DOHH2 (cell line): ENCODE data around the gene TAF1C.

Experiments used
- H3F3A ChIP-seq: fragments of 200-600 bp; sonication (generic), shearing (Covaris generic); 2 replicates; pipeline ENCODE4 v1.6.0; 2016; ENCODE audit warnings: antibody characterized with exemption, mild to moderate bottlenecking; ENCODE audit not compliant: control insufficient read depth, insufficient read depth
- H3K27ac ChIP-seq: fragments of 200-600 bp; sonication (generic); 2 replicates; pipeline ENCODE4 v1.5.1; 2014; ENCODE audit warnings: low read depth, mild to moderate bottlenecking, low read length, moderate library complexity
- H3K27me3 ChIP-seq: fragments of 200-600 bp; sonication (generic); 2 replicates; pipeline ENCODE4 v1.6.1; 2014; ENCODE audit warnings: mild to moderate bottlenecking, low read length, mixed read lengths; ENCODE audit not compliant: control insufficient read depth
- H3K36me3 ChIP-seq: fragments of 200-600 bp; sonication (generic); 2 replicates; pipeline ENCODE4 v1.6.1; 2014; ENCODE audit warnings: mild to moderate bottlenecking, low read length, moderate library complexity, mixed read lengths; ENCODE audit not compliant: control insufficient read depth
- H3K4me1 ChIP-seq: fragments of 200-600 bp; sonication (generic); 2 replicates; pipeline ENCODE4 v1.6.1; 2014; ENCODE audit warnings: mild to moderate bottlenecking, low read length, mixed read lengths; ENCODE audit not compliant: control insufficient read depth
- H3K4me2 ChIP-seq: fragments of 200-600 bp; sonication (generic); 2 replicates; pipeline ENCODE4 v1.6.0; 2014; ENCODE audit warnings: mild to moderate bottlenecking, low read length, moderate library complexity
- H3K4me3 ChIP-seq: fragments of 200-600 bp; sonication (generic); 2 replicates; pipeline ENCODE4 v1.5.1; 2014; ENCODE audit warnings: mild to moderate bottlenecking, low read length, mixed read lengths
- H3K79me2 ChIP-seq: fragments of 200-600 bp; sonication (generic); 2 replicates; pipeline ENCODE4 v1.6.1; 2014; ENCODE audit warnings: mild to moderate bottlenecking, low read length, mixed read lengths; ENCODE audit not compliant: control insufficient read depth
- H3K9me2 ChIP-seq: fragments of 200-600 bp; sonication (generic); replicated peaks from 2 replicates; pipeline ENCODE4 v1.6.1; 2014; ENCODE audit warnings: mild to moderate bottlenecking, low read length, mixed read lengths; ENCODE audit not compliant: control insufficient read depth
- H3K9me3 ChIP-seq: fragments of 200-600 bp; sonication (generic); 2 replicates; pipeline ENCODE4 v1.6.1; 2014; ENCODE audit warnings: antibody characterized with exemption, low read length, mixed read lengths; ENCODE audit not compliant: control insufficient read depth, insufficient read depth
- H4K20me1 ChIP-seq: fragments of 200-600 bp; sonication (generic); 2 replicates; pipeline ENCODE4 v1.6.0; 2014; ENCODE audit warnings: low read depth, mild to moderate bottlenecking, antibody characterized with exemption, low read length, moderate library complexity; ENCODE audit not compliant: control insufficient read depth, insufficient read depth
- EZH2phosphoT487 ChIP-seq: fragments of 200-600 bp; sonication (generic); IDR thresholded peaks from 2 replicates; pipeline ENCODE4 v1.6.1; 2017; ENCODE audit warnings: borderline replicate concordance, mild to moderate bottlenecking, antibody characterized with exemption, low read length, moderate library complexity, mixed read lengths
- TF ChIP-seq, protein P1 (sequence below): fragments of 200-600 bp; sonication (generic); IDR thresholded peaks from one replicate; pipeline ENCODE4 v1.5.1; 2014; ENCODE audit warnings: antibody characterized with exemption, mild to moderate bottlenecking, low read depth, low read length; ENCODE audit not compliant: poor library complexity, severe bottlenecking

TAF1C gene

DNA sequence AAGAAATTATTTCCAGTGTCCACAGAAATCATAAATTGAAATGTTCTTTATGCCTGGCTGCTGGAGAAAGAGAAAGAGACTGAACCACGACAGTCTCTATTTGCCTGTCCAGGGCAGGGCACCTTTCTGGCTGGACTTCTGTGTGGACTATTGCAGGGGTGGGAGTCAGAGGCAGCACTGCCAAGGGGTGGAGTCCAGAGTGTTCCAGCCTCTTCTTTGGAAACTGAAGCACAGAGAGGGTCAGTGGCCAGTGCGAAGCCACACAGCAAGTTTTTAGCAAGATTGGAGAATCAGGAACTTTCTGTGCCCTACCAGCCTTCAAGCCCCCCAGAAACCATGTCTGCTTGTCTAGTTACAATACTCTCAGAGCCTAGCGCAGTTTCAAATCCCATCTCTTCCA lies 37.7 kb upstream of the TAF1C start:
- Histone ChIP-seq H3K4me3 (no peak overlapping the region), H3K27ac (no peak overlapping the region), H3K4me2 (no peak overlapping the region)

GRCh38 chr16:84223456-84223855 lies 36.6 kb upstream of the TAF1C start:
- Histone ChIP-seq H3K4me3 (no peak overlapping the region), H3K27ac (no peak overlapping the region), H3K4me2 (no peak overlapping the region), H3K9me2 (no peaks in the 10 kb centered on the region), H3K27me3 (no peaks in the 10 kb centered on the region), H4K20me1 (no peaks in the 10 kb centered on the region), H3K9me3 (no peaks in the 10 kb centered on the region), H3K79me2 (no peaks in the 10 kb centered on the region), H3K4me1 (no peaks in the 10 kb centered on the region), H3K36me3 (no peaks in the 10 kb centered on the region), H3F3A (no peaks in the 10 kb centered on the region)
- TF ChIP-seq, protein P1, sequence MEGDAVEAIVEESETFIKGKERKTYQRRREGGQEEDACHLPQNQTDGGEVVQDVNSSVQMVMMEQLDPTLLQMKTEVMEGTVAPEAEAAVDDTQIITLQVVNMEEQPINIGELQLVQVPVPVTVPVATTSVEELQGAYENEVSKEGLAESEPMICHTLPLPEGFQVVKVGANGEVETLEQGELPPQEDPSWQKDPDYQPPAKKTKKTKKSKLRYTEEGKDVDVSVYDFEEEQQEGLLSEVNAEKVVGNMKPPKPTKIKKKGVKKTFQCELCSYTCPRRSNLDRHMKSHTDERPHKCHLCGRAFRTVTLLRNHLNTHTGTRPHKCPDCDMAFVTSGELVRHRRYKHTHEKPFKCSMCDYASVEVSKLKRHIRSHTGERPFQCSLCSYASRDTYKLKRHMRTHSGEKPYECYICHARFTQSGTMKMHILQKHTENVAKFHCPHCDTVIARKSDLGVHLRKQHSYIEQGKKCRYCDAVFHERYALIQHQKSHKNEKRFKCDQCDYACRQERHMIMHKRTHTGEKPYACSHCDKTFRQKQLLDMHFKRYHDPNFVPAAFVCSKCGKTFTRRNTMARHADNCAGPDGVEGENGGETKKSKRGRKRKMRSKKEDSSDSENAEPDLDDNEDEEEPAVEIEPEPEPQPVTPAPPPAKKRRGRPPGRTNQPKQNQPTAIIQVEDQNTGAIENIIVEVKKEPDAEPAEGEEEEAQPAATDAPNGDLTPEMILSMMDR: no peak

More for the DNA sequence above, 37.7 kb upstream of the TAF1C start:
- H3K9me2 ChIP-seq: no peaks in the 10 kb centered on the region
- H3K9me3 ChIP-seq: no peaks in the 10 kb centered on the region
- no peaks in the 10 kb centered on the region for H4K20me1 ChIP-seq
- no peak for TF ChIP-seq EZH2phosphoT487
- TF ChIP-seq, protein P1: no peak
- no peaks in the 10 kb centered on the region for H3K36me3 ChIP-seq
- no peaks in the 10 kb centered on the region for H3K4me1 ChIP-seq
- H3K79me2 ChIP-seq: no peaks in the 10 kb centered on the region
- no peaks in the 10 kb centered on the region for H3K27me3 ChIP-seq
- no peaks in the 10 kb centered on the region for H3F3A ChIP-seq

DNA sequence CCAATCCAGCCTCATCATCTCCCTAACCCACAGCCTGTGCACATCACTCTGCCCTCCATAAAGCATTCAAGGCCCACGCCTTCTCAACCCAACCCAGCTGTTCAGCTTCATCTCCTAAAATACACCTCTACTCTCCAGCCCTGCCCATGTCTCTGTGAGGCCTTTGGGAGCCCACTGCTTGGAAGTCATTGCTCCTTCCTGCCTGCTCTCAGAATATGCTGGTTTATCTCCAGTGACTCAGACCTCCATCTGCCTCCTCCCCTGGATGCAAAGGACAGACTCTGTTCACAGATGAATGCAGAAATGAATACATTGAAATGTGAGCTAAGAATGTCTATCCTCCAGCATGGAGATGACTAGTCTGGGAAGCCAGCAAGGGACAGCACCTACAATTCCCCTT lies 34.0 kb upstream of the TAF1C start:
- Histone ChIP-seq H3K9me3 (no peaks in the 10 kb centered on the region), H3K4me3 (no peak overlapping the region), H4K20me1 (no peaks in the 10 kb centered on the region), H3K79me2 (no peaks in the 10 kb centered on the region), H3F3A (no peaks in the 10 kb centered on the region), H3K4me1 (no peaks in the 10 kb centered on the region), H3K27me3 (no peaks in the 10 kb centered on the region), H3K36me3 (no peaks in the 10 kb centered on the region), H3K27ac (no peak overlapping the region), H3K4me2 (no peak overlapping the region), H3K9me2 (no peaks in the 10 kb centered on the region)
- TF ChIP-seq, protein P1: no peak
- TF ChIP-seq EZH2phosphoT487: no peak

GRCh38 chr16:84218956-84219355 lies 32.1 kb upstream of the TAF1C start:
- Histone ChIP-seq H3K79me2 (no peaks in the 10 kb centered on the region), H3K27me3 (no peaks in the 10 kb centered on the region), H3K36me3 (no peaks in the 10 kb centered on the region), H4K20me1 (no peaks in the 10 kb centered on the region), H3K9me2 (no peaks in the 10 kb centered on the region), H3K4me2 (no peak overlapping the region), H3F3A (no peaks in the 10 kb centered on the region), H3K4me3 (no peak overlapping the region), H3K9me3 (no peaks in the 10 kb centered on the region), H3K4me1 (no peaks in the 10 kb centered on the region), H3K27ac (no peak overlapping the region)
- TF ChIP-seq, protein P1: no peak
- no peak for TF ChIP-seq EZH2phosphoT487
